Measurements from ENCODE around the gene KCNQ1. TPM values are rescaled to one million over a fixed set of nuclear protein-coding genes. Genes with fewer than 3 reads are reported as not detected.

KCNQ1 gene
- total RNA-seq, 1 donor from 2014 or later = 0.16 TPM

DNA sequence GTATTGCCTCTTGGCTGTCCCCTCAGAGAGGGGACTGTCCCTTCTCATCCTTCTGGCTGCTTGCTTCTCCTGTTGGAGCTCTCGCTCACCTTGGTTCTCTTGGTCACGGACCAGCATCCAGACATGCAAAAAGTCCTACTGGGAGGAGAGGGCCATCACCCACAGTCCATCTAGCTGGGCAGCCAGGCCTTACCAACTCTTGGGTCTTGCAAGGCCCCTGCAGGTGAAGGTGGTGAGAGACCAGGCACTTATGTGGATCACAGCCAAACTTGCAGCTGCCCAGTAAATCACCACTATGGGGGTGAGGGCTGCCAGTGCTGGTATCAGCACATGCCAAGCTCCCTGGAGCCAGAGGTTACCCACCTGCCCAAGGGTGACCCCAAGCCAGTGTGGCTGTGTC, 218.7 kb downstream of the KCNQ1 start:
- TF ChIP-seq, protein P1, sequence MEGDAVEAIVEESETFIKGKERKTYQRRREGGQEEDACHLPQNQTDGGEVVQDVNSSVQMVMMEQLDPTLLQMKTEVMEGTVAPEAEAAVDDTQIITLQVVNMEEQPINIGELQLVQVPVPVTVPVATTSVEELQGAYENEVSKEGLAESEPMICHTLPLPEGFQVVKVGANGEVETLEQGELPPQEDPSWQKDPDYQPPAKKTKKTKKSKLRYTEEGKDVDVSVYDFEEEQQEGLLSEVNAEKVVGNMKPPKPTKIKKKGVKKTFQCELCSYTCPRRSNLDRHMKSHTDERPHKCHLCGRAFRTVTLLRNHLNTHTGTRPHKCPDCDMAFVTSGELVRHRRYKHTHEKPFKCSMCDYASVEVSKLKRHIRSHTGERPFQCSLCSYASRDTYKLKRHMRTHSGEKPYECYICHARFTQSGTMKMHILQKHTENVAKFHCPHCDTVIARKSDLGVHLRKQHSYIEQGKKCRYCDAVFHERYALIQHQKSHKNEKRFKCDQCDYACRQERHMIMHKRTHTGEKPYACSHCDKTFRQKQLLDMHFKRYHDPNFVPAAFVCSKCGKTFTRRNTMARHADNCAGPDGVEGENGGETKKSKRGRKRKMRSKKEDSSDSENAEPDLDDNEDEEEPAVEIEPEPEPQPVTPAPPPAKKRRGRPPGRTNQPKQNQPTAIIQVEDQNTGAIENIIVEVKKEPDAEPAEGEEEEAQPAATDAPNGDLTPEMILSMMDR (IDR thresholded peaks at IDR 0.05) = no peak
- no peak for DNase-seq (ENCODE audit: extremely low spot score, unreplicated experiment)
- H3K4me3 Mint-ChIP-seq (ENCODE audit: unreplicated experiment) = no peak overlapping the region
- no peaks in the 10 kb centered on the region for H3K4me1 Mint-ChIP-seq (ENCODE audit: unreplicated experiment)
- peaks cover 19% of the 10 kb centered on the region for H3K9me3 Mint-ChIP-seq (ENCODE audit: unreplicated experiment)
- peaks cover 31% of the 10 kb centered on the region for H3K36me3 Mint-ChIP-seq (ENCODE audit: unreplicated experiment)
- H3K27me3 Mint-ChIP-seq (ENCODE audit: unreplicated experiment) = peaks cover 8% of the 10 kb centered on the region
- no peak overlapping the region for H3K27ac Mint-ChIP-seq (ENCODE audit: unreplicated experiment)

DNA sequence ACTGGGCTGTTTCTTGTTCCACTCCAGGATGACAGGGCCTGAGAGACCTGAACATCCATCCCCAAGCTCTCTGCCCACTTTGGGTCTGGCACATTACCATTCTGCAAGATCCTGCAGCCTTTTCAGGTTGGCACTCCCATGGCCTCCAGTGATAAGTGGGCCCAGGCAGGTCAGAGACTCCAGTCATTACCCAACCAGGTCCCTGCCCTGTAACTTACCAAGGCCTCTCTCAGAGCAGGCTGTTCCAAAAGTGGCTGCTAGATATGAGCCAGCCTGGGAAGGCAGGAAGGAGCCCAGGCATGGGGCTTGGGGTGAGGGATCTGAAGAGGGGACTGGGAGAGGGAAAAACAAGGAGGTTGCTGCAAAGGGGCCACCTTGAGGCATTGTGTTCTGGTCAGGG, 219.1 kb downstream of the KCNQ1 start:
- Mint-ChIP-seq H3K27ac (ENCODE audit: unreplicated experiment) (no peak overlapping the region), H3K4me3 (ENCODE audit: unreplicated experiment) (no peak overlapping the region), H3K27me3 (ENCODE audit: unreplicated experiment) (peaks cover 4% of the 10 kb centered on the region), H3K36me3 (ENCODE audit: unreplicated experiment) (peaks cover 27% of the 10 kb centered on the region), H3K4me1 (ENCODE audit: unreplicated experiment) (no peaks in the 10 kb centered on the region), H3K9me3 (ENCODE audit: unreplicated experiment) (peaks cover 19% of the 10 kb centered on the region)
- peak; percentile 48 for DNase-seq (ENCODE audit: extremely low spot score, unreplicated experiment)
- TF ChIP-seq, protein P1 (IDR thresholded peaks at IDR 0.05) = no peak

DNA sequence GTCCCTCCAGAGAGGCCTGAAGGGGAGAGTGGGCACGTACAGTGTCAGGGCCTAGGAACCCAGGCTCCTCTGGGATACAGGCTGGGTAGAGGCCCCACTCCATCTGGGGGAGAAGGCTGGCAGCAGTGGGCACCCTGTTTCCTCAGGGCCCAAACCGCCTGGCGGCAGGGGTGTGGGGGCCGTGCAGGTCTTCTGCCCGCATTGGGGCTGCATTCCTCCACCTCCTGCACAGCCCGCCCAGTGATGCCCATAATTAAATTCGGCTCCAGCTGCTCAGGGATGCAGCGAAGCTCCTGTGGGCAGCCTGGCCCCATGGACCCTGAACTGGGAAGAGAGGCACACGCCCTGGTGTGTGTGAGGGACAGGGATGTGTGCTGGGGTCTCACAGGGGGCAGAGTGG, 219.6 kb downstream of the KCNQ1 start:
- H3K4me1 Mint-ChIP-seq (ENCODE audit: unreplicated experiment) = no peaks in the 10 kb centered on the region
- peaks cover 24% of the 10 kb centered on the region for H3K36me3 Mint-ChIP-seq (ENCODE audit: unreplicated experiment)
- no peak overlapping the region for H3K4me3 Mint-ChIP-seq (ENCODE audit: unreplicated experiment)
- H3K27ac Mint-ChIP-seq (ENCODE audit: unreplicated experiment) = no peak overlapping the region
- TF ChIP-seq, protein P1 (IDR thresholded peaks at IDR 0.05) = no peak
- peaks cover 19% of the 10 kb centered on the region for H3K9me3 Mint-ChIP-seq (ENCODE audit: unreplicated experiment)
- peak; percentile 80 for DNase-seq (ENCODE audit: extremely low spot score, unreplicated experiment)
- no peaks in the 10 kb centered on the region for H3K27me3 Mint-ChIP-seq (ENCODE audit: unreplicated experiment)

DNA sequence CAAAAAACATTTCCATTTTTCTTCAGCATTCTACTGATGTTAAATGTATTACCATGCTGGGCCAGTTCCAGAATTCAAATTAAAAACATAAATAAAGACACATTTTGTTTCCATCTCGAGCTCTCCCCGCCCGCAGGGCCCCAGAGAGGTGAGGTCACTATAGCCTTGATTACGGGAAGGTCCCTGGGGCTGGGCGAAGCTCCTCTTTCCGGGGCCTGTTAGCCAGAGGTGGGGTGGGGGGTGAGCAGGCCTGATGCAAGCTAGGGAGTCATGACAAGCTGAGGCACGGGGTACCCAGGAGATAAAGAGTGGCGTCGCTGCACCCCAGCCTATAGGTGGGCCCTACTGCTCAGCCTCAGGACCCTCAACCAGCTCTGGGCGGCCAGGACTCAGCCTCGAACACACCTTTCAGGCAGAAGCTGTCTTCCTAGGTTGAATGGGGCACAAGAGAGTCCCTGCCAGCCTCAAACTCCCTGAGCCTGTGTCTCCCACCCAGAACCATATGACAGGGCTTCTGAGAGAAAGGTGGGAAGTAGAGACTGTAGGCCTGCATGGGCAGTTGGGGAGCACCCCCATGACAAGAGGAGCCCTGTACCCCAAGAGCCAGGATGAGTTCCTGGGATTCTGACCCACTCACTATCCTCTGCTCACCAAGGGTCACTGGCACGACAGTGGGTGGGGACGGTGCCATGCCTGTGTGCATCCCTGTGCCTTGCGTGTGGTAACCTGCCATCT, 220.2 kb downstream of the KCNQ1 start:
- Mint-ChIP-seq H3K4me3 (ENCODE audit: unreplicated experiment) (no peak overlapping the region), H3K27me3 (ENCODE audit: unreplicated experiment) (no peaks in the 10 kb centered on the region), H3K4me1 (ENCODE audit: unreplicated experiment) (no peaks in the 10 kb centered on the region), H3K9me3 (ENCODE audit: unreplicated experiment) (peaks cover 16% of the 10 kb centered on the region), H3K36me3 (ENCODE audit: unreplicated experiment) (peaks cover 23% of the 10 kb centered on the region), H3K27ac (ENCODE audit: unreplicated experiment) (no peak overlapping the region)
- TF ChIP-seq, protein P1 (IDR thresholded peaks at IDR 0.05) = no peak
- peak; percentile 75 for DNase-seq (ENCODE audit: extremely low spot score, unreplicated experiment)

DNA sequence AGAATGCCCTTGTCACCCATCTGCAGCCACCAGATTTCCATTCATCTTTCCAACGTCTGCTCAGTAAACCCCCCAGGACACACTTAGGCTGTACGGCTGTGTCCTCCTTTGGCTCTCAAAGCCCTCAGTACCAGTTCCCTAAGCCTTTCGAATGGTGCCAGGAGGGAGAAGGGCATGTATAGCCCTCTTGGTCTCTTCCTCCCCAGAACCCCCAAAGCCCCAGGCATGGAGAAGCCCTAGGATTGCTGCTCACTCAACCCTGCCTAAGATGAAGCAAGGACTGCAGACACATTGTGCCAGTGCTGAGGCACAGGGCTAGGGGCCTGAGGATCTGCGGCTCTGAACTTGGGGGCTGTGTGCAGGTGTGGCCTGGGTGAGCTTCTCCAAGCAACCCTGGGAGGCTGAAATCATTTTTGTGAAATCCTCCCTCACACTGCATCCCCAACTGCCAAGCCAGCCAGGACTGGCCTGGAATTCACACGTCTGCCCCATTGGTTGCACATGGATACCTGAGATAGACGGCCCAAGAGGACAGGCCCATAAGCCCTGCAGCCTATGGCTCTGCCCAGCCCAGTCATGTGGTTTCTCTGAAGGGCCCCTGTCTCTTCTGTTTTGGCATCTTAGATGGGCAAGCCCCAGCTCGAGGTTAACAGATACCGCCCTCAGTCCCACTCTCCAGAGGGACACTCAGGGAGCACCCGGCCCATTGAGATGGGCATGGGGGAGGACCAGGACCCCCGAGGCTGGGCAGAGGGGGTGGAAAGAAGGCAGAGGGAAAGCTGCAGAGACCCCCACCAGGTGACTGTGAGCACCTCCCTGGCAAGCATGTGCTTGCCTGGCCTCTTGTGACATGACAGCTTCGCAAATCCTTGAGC, 221.0 kb downstream of the KCNQ1 start:
- H3K4me3 Mint-ChIP-seq (ENCODE audit: unreplicated experiment) = no peak overlapping the region
- H3K9me3 Mint-ChIP-seq (ENCODE audit: unreplicated experiment) = peaks cover 10% of the 10 kb centered on the region
- no peaks in the 10 kb centered on the region for H3K4me1 Mint-ChIP-seq (ENCODE audit: unreplicated experiment)
- H3K36me3 Mint-ChIP-seq (ENCODE audit: unreplicated experiment) = peaks cover 20% of the 10 kb centered on the region
- TF ChIP-seq, protein P1 (IDR thresholded peaks at IDR 0.05) = no peak
- H3K27ac Mint-ChIP-seq (ENCODE audit: unreplicated experiment) = no peak overlapping the region
- peak; percentile 77 for DNase-seq (ENCODE audit: extremely low spot score, unreplicated experiment)
- H3K27me3 Mint-ChIP-seq (ENCODE audit: unreplicated experiment) = no peaks in the 10 kb centered on the region

All from osteocyte (in vitro differentiated cells).